K562 (cell line): Measurements from ENCODE around the gene SYNPO2. TPM values are rescaled to one million over a fixed set of nuclear protein-coding genes. Genes with fewer than 3 reads are reported as not detected.

Experiments used
- ATAC-seq: fragments of 200-7000 bp; cut with Tn5 transposase; 3 replicates; pipeline ENCODE4 v1.9.1; 2020; ENCODE audit warnings: moderate library complexity
- BruUV-seq: library from RNA; stranded (reverse); fragments of 400-500 nt; replicated peaks from 2 replicates; lab custom pipeline; 2021; lab: Mats Ljungman, UMichigan
- CTCF ChIA-PET: fragments of 300-600 bp; formaldehyde crosslinking; extraction: SDS; loops from one replicate; lab custom pipeline; 2021; ENCODE audit warnings: low intra/inter-chr PET ratio; lab: Yijun Ruan, JAX
- POLR2A ChIA-PET: fragments of 300-600, 350-650 bp; sonication (Branson Sonifier 250); formaldehyde crosslinking; extraction: SDS; loops from one replicate; lab custom pipeline; 2021; ENCODE audit warnings: antibody characterized with exemption, inconsistent platforms; lab: Yijun Ruan, JAX
- DNase-seq, 4 experiments: peaks; one replicate each; pipeline versions ENCODE4 v3.0.0 to v3.0.0-alpha.2; 2011 to 2018; ENCODE audit warnings: low spot score in 3 of 4, mixed read lengths in 3 of 4; ENCODE audit errors: extremely low read depth in 1 of 4
- FAIRE-seq: peaks from 2 replicates; lab custom pipeline; 2011; peaks lifted over from hg19 to GRCh38; lab: Jason Lieb, UNC
- H2AFZ ChIP-seq: 2 replicates; pipeline ENCODE4 v1.6.0; 2011; ENCODE audit warnings: low read depth, low read length, control low read depth, inconsistent platforms
- H3K27ac ChIP-seq: fragments of 200-600 bp; 3 replicates; pipeline ENCODE4 v1.8.0; 2011; ENCODE audit warnings: low read depth, mild to moderate bottlenecking, control low read depth, inconsistent platforms, low read length, moderate library complexity, mixed read lengths; ENCODE audit errors: extremely low read depth
- H3K27me3 ChIP-seq, 2 experiments: fragments of 300-600 bp in 1 of 2; 2 replicates in 1 of 2; 3 replicates in 1 of 2; pipeline versions ENCODE4 v1.6.0 to v1.8.0; 2011; ENCODE audit warnings: inconsistent platforms in 2 of 2, low read length in 2 of 2, mild to moderate bottlenecking in 1 of 2, mixed read lengths in 1 of 2, moderate library complexity in 1 of 2; ENCODE audit not compliant: control insufficient read depth in 2 of 2, insufficient read depth in 2 of 2
- H3K36me3 ChIP-seq: fragments of 300-600 bp; 3 replicates; pipeline ENCODE4 v1.8.0; 2011; ENCODE audit warnings: mild to moderate bottlenecking, low read length, inconsistent platforms; ENCODE audit not compliant: control insufficient read depth, insufficient read depth
- H3K4me1 ChIP-seq, 2 experiments: fragments of 200-600 bp in 1 of 2; replicated peaks in 1 of 2; 2 replicates in 1 of 2; 3 replicates in 1 of 2; pipeline versions ENCODE4 v1.5.1 to v1.8.0; 2011; ENCODE audit warnings: inconsistent platforms in 2 of 2, low read length in 2 of 2, mild to moderate bottlenecking in 1 of 2, mixed read lengths in 1 of 2, moderate library complexity in 1 of 2; ENCODE audit not compliant: control insufficient read depth in 2 of 2, insufficient read depth in 2 of 2
- H3K4me2 ChIP-seq: 2 replicates; pipeline ENCODE4 v1.6.1; 2011; ENCODE audit warnings: low read length, control low read depth, inconsistent platforms, mixed read lengths; ENCODE audit not compliant: insufficient read depth
- H3K4me3 ChIP-seq: fragments of 200-600 bp; sonication (generic), shearing (Covaris generic); 2 replicates; pipeline ENCODE4 v1.5.1; 2016; ENCODE audit warnings: control low read depth, inconsistent platforms
- H3K79me2 ChIP-seq: fragments of 200-600 bp; 3 replicates; pipeline ENCODE4 v1.8.0; 2011; ENCODE audit warnings: low read length, inconsistent platforms; ENCODE audit not compliant: control insufficient read depth, insufficient read depth
- H3K9ac ChIP-seq, 2 experiments: 2 replicates each; pipeline versions ENCODE4 v1.6.0 to v1.6.1; 2011; ENCODE audit warnings: low read depth in 2 of 2, low read length in 2 of 2, control low read depth in 1 of 2, inconsistent platforms in 1 of 2, mild to moderate bottlenecking in 1 of 2, mixed read lengths in 1 of 2; ENCODE audit not compliant: insufficient read depth in 1 of 2
- H3K9me1 ChIP-seq: one replicate; pipeline ENCODE4 v1.6.0; 2011; ENCODE audit warnings: inconsistent platforms, mild to moderate bottlenecking, low read length, moderate library complexity; ENCODE audit not compliant: control insufficient read depth, insufficient read depth
- H3K9me3 ChIP-seq: replicated peaks from 2 replicates; pipeline ENCODE4 v1.5.1; 2011; ENCODE audit warnings: low read depth, low read length, inconsistent platforms; ENCODE audit not compliant: control insufficient read depth, insufficient read depth
- H4K20me1 ChIP-seq: replicated peaks from 2 replicates; pipeline ENCODE4 v1.6.1; 2011; ENCODE audit warnings: low read length, inconsistent platforms, mixed read lengths; ENCODE audit not compliant: control insufficient read depth, insufficient read depth
- C11orf30 ChIP-seq: fragments of 450-650 bp; IDR thresholded peaks from 2 replicates; pipeline ENCODE4 v1.6.1; 2016; ENCODE audit warnings: low read depth, mild to moderate bottlenecking
- CBX5 ChIP-seq: IDR thresholded peaks from 2 replicates; pipeline ENCODE4 v1.6.1; 2014; ENCODE audit warnings: low read depth, borderline replicate concordance
- HLTF ChIP-seq: fragments of 450-650 bp; IDR thresholded peaks from 2 replicates; pipeline ENCODE4 v1.6.1; 2016
- JUND ChIP-seq, 2 experiments: IDR thresholded peaks; 2 replicates in 1 of 2; 3 replicates in 1 of 2; pipeline ENCODE4 v1.6.1; 2011; ENCODE audit warnings: borderline replicate concordance in 2 of 2, low read depth in 2 of 2, low read length in 2 of 2, improper control_type of control experiment in 1 of 2, missing biosample characterization in 1 of 2, missing genetic modification characterization in 1 of 2, missing genetic modification reagents in 1 of 2
- ZNF75A ChIP-seq: fragments of 450-650 bp; formaldehyde crosslinking; IDR thresholded peaks from 2 replicates; pipeline ENCODE4 v1.4.0; 2020; ENCODE audit warnings: mild to moderate bottlenecking
- WGBS: fragments of 100-300 bp; shearing (Covaris generic); methylation state at CpG from one replicate; pipeline ENCODE4 v1.1.6; 2016; ENCODE audit warnings: low coverage, mixed read lengths; ENCODE audit not compliant: insufficient coverage; ENCODE audit errors: missing lambda C conversion rate; 5-methylcytosine and 5-hydroxymethylcytosine counted together
- in situ Hi-C: fragments of 300-500 bp; cut with MboI; formaldehyde crosslinking; loops from 4 replicates; pipeline ENCODE4 v1.15.0; 2018; ENCODE audit warnings: inconsistent platforms, mixed read lengths
- intact Hi-C: fragments of 100-400 bp; cut with micrococcal nuclease; formaldehyde crosslinking; loops from 2 replicates; pipeline ENCODE4 v1.14.2; 2022
- polyA plus RNA-seq, 8 experiments: library from polyadenylated mRNA; depleted of rRNA in 4 of 8; stranded (reverse) in 5 of 8; unstranded in 3 of 8; fragments of >200 nt; fragmentation: Nextera tagmentation in 2 of 8; fragmentation: Illumina TruSeq in 1 of 8; extraction: Ambion mirVana in 2 of 8; extraction: Trizol in 1 of 8; gene quantifications; 2 replicates each; pipeline versions ENCODE4 v1.2.1 to v1.2.3, GENCODE V29; 2011 to 2014; ENCODE audit warnings: inconsistent platforms in 1 of 8, missing spikeins in 1 of 8
- total RNA-seq, 7 experiments: library from RNA; depleted of rRNA in 6 of 7; stranded (reverse); fragments of >200 nt in 6 of 7; fragmentation: Illumina TruSeq in 2 of 7; extraction: Trizol in 2 of 7; gene quantifications; 2 replicates each; pipeline versions ENCODE4 v1.2.1 to v1.2.3, GENCODE V29; 2011 to 2021; ENCODE audit warnings: low replicate concordance in 1 of 7
- TF ChIP-seq, protein P1 (sequence below): sonication (generic); IDR thresholded peaks from 2 replicates; pipeline ENCODE4 v1.6.1; 2016
- TF ChIP-seq, protein P2 (sequence below), 3 experiments: fragments of 200-800 bp in 1 of 3; fragments of 250-450 bp in 1 of 3; fragments of 450-650 bp in 1 of 3; sonication (Bioruptor Pico) in 1 of 3; sonication (Bioruptor generic) in 1 of 3; formaldehyde crosslinking in 1 of 3; IDR thresholded peaks; 2 replicates each; pipeline versions ENCODE4 v1.6.1 to v1.8.0; 2016 to 2022; ENCODE audit warnings: mild to moderate bottlenecking in 2 of 3, missing genetic modification characterization in 2 of 3, missing compliant biosample characterization in 1 of 3, moderate library complexity in 1 of 3

SYNPO2 gene
- total and polyA plus RNA-seq, 9 of the 15 experiments (the other 6 are each of a cell fraction or from before 2014, with no cell fraction given) = 0.03 to 0.18 TPM; not detected in 7

DNA sequence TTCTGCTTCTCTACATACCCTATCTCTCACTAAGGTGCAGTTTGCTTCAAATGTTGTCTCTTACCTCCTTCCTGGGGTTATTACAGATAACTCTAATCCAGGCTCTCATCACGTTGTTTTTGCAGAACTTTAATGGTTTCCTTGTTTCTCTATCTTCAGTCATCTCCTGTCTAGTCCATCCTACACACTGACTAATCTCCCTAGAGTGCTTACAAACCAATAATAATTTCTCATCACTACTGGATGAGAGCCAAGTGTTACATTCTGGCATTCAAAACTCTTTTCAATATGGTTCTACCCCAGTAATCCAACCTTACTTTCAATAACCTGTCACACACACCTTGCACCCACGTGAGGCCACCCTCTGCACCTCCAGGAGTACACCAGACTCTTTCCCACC is 86.1 kb downstream of the SYNPO2 start:
- DNase-seq (no peak), ATAC-seq (no peak), FAIRE-seq (no peak)
- ChIA-PET POLR2A (no interaction called here), CTCF (no interaction called here)
- Histone ChIP-seq H3K4me1 (no peaks in the 10 kb centered on the region), H3K4me2 (no peak overlapping the region), H3K79me2 (no peaks in the 10 kb centered on the region), H3K9me1 (no peaks in the 10 kb centered on the region), H3K27me3 (no peaks in the 10 kb centered on the region; a peak in 1 of 5 replicates), H3K27ac (no peak overlapping the region), H4K20me1 (no peaks in the 10 kb centered on the region), H3K9ac (no peak overlapping the region), H3K4me3 (no peak overlapping the region), H3K36me3 (no peaks in the 10 kb centered on the region), H3K9me3 (no peaks in the 10 kb centered on the region), H2AFZ (no peak overlapping the region)
- no TSS peak for BruUV-seq
- no peak for TF ChIP-seq HLTF
- TF ChIP-seq JUND (IDR thresholded peaks at IDR 0.05; ENCODE audit: borderline replicate concordance, low read depth, low read length) = no peak
- TF ChIP-seq JUND (tag; IDR thresholded peaks at IDR 0.05; ENCODE audit: borderline replicate concordance, low read depth, low read length) = no peak
- TF ChIP-seq, protein P1, sequence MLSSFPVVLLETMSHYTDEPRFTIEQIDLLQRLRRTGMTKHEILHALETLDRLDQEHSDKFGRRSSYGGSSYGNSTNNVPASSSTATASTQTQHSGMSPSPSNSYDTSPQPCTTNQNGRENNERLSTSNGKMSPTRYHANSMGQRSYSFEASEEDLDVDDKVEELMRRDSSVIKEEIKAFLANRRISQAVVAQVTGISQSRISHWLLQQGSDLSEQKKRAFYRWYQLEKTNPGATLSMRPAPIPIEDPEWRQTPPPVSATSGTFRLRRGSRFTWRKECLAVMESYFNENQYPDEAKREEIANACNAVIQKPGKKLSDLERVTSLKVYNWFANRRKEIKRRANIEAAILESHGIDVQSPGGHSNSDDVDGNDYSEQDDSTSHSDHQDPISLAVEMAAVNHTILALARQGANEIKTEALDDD = no peak
- TF ChIP-seq C11orf30 = no peak
- no peak for TF ChIP-seq CBX5
- no peak for TF ChIP-seq ZNF75A
- TF ChIP-seq, protein P2, sequence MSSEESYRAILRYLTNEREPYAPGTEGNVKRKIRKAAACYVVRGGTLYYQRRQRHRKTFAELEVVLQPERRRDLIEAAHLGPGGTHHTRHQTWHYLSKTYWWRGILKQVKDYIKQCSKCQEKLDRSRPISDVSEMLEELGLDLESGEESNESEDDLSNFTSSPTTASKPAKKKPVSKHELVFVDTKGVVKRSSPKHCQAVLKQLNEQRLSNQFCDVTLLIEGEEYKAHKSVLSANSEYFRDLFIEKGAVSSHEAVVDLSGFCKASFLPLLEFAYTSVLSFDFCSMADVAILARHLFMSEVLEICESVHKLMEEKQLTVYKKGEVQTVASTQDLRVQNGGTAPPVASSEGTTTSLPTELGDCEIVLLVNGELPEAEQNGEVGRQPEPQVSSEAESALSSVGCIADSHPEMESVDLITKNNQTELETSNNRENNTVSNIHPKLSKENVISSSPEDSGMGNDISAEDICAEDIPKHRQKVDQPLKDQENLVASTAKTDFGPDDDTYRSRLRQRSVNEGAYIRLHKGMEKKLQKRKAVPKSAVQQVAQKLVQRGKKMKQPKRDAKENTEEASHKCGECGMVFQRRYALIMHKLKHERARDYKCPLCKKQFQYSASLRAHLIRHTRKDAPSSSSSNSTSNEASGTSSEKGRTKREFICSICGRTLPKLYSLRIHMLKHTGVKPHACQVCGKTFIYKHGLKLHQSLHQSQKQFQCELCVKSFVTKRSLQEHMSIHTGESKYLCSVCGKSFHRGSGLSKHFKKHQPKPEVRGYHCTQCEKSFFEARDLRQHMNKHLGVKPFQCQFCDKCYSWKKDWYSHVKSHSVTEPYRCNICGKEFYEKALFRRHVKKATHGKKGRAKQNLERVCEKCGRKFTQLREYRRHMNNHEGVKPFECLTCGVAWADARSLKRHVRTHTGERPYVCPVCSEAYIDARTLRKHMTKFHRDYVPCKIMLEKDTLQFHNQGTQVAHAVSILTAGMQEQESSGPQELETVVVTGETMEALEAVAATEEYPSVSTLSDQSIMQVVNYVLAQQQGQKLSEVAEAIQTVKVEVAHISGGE (CRISPR knock-in tag; IDR thresholded peaks at IDR 0.05) = no peak
- intact Hi-C loops = no loop called here
- in situ Hi-C loops = no loop called here
- 0% methylated on average over 2 of the region's 2 CpGs for WGBS
